Calu3 (cell line): ENCODE measurements around the gene SIAH3. TPM values are rescaled to one million over a fixed set of nuclear protein-coding genes. Genes with fewer than 3 reads are reported as not detected.

Experiments used
- BruUV-seq: library from RNA; stranded (reverse); fragments of 400-500 nt; replicated peaks from 2 replicates; lab custom pipeline; 2021; lab: Mats Ljungman, UMichigan
- CTCF ChIA-PET: fragments of 300-600 bp; sonication (Branson Sonifier 250); formaldehyde crosslinking; loops from one replicate; lab custom pipeline; 2022; ENCODE audit warnings: antibody characterized with exemption; lab: Charles Lee
- DNase-seq: peaks from one replicate; pipeline ENCODE4 v3.0.0; 2022
- H3K27ac Mint-ChIP-seq: one replicate; pipeline ENCODE4 v1.8.0; 2022; ENCODE audit warnings: mixed read lengths; ENCODE audit not compliant: unreplicated experiment
- H3K27me3 Mint-ChIP-seq: one replicate; pipeline ENCODE4 v1.8.0; 2022; ENCODE audit warnings: mixed read lengths; ENCODE audit not compliant: unreplicated experiment
- H3K36me3 Mint-ChIP-seq: one replicate; pipeline ENCODE4 v1.8.0; 2022; ENCODE audit warnings: mild to moderate bottlenecking, moderate library complexity, mixed read lengths; ENCODE audit not compliant: insufficient read depth, unreplicated experiment
- H3K4me1 Mint-ChIP-seq: one replicate; pipeline ENCODE4 v1.8.0; 2022; ENCODE audit warnings: mild to moderate bottlenecking, low read depth, mixed read lengths; ENCODE audit not compliant: unreplicated experiment
- H3K4me3 Mint-ChIP-seq: one replicate; pipeline ENCODE4 v1.8.0; 2022; ENCODE audit warnings: mild to moderate bottlenecking, low read depth, moderate library complexity, mixed read lengths; ENCODE audit not compliant: unreplicated experiment
- H3K9me3 Mint-ChIP-seq: one replicate; pipeline ENCODE4 v1.8.0; 2022; ENCODE audit warnings: low read depth, mixed read lengths; ENCODE audit not compliant: unreplicated experiment
- intact Hi-C: fragments of 100-400 bp; cut with micrococcal nuclease; formaldehyde crosslinking; loops from one replicate; pipeline ENCODE4 v1.10.0; 2022; ENCODE audit not compliant: unreplicated experiment
- total RNA-seq: library from RNA; stranded (reverse); gene quantifications from 2 replicates; pipeline ENCODE4 v1.2.3, GENCODE V29; 2022
- TF ChIP-seq, protein P1 (sequence below): fragments of 200-600 bp; IDR thresholded peaks from one replicate; pipeline ENCODE4 v1.8.0; 2022; ENCODE audit warnings: antibody characterized with exemption; ENCODE audit not compliant: unreplicated experiment

SIAH3 gene
- total RNA-seq, 1 experiment from 2014 or later, result not detected

DNA sequence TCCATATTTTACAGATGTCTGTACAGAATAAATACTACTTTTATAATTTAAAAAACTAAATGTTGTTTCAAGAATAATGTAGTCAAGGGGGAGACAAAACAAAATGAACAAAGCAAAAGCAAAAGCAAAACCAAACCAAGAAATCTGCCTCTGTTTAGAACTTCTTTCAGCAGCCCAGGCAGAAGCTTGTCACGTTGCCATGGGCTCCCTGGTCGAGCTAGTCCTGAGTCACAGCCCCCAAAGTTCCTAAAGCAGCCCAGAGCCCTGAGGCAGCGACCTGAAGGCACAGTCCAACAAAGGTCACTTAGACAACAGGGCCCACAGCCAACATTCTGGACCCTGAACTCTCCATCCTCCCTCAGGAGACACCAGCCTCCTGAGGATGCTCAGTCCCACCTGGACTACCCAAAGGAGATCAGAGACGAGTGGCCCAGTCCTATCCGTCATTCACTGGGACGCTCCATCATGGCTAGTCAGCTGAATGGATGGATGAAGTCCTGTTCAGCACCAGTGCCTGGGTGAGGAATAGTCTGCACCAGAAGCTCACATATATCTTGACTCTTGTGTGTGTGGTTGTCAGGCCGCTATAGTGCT, 41.7 kb downstream of the SIAH3 start:
- BruUV-seq, result no TSS peak
- Mint-ChIP-seq H3K27me3 (peaks cover 13% of the 10 kb centered on the region), H3K27ac (no peak overlapping the region), H3K4me1 (no peaks in the 10 kb centered on the region), H3K4me3 (no peak overlapping the region), H3K9me3 (no peaks in the 10 kb centered on the region), H3K36me3 (no peaks in the 10 kb centered on the region)
- TF ChIP-seq, protein P1, sequence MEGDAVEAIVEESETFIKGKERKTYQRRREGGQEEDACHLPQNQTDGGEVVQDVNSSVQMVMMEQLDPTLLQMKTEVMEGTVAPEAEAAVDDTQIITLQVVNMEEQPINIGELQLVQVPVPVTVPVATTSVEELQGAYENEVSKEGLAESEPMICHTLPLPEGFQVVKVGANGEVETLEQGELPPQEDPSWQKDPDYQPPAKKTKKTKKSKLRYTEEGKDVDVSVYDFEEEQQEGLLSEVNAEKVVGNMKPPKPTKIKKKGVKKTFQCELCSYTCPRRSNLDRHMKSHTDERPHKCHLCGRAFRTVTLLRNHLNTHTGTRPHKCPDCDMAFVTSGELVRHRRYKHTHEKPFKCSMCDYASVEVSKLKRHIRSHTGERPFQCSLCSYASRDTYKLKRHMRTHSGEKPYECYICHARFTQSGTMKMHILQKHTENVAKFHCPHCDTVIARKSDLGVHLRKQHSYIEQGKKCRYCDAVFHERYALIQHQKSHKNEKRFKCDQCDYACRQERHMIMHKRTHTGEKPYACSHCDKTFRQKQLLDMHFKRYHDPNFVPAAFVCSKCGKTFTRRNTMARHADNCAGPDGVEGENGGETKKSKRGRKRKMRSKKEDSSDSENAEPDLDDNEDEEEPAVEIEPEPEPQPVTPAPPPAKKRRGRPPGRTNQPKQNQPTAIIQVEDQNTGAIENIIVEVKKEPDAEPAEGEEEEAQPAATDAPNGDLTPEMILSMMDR, result no peak
- CTCF ChIA-PET, result no interaction called here
- no peak for DNase-seq
- intact Hi-C loops, result loop anchor here (5.0 kb wide), 1 partner anchor 72 kb away; no protein-coding TSS in a partner anchor

- no peaks in the 10 kb centered on the region for H3K4me1 Mint-ChIP-seq
- intact Hi-C loops, result loop anchor here (5.0 kb wide), 1 partner anchor 73 kb away; no protein-coding TSS in a partner anchor
Observed at GRCh38 chr13:45808925-45809324, 42.6 kb downstream of the SIAH3 start.

DNA sequence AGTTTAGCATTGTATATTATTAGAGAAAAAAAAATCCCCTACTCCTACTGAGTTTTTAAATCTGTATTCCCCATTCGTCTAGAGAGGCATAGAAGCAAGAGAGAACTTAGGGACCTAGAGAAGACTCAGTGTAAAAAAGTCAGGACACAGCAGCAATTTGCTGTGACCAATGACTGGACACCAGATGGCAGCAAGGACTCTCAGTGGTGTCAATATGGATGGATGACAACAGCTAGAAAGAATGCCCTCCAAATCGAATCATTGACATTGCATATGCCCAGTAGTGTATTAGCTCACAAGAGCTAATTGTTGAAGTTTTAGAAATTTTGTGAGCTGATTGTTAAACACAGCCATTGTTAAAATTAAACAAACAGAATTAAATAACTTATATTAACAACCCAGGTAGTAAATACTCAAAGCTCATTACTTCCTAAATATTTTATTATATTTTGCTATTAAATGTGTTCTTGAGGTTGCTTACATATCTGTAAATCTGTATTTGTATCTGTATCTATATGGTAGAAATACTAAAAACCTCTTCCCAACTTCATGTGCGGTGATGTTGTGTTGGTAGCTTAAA, 43.9 kb downstream of the SIAH3 start:
- intact Hi-C loops, result loop anchor here (1.0 to 5.0 kb wide), 3 partner anchors 75 to 514 kb away; no protein-coding TSS in a partner anchor
- CTCF ChIA-PET, result interaction anchor here (0.5 to 1.4 kb wide), 6 partner anchors 72 to 514 kb away, joined by 3 to 14 read pairs (median 6); no protein-coding TSS in a partner anchor
- H3K27ac Mint-ChIP-seq, result no peak overlapping the region
- H3K36me3 Mint-ChIP-seq, result no peaks in the 10 kb centered on the region
- DNase-seq, result peak; percentile 50
- no peak overlapping the region for H3K4me3 Mint-ChIP-seq
- H3K4me1 Mint-ChIP-seq, result no peaks in the 10 kb centered on the region
- no TSS peak for BruUV-seq
- H3K9me3 Mint-ChIP-seq, result no peaks in the 10 kb centered on the region
- TF ChIP-seq, protein P1, result peak; percentile 45
- H3K27me3 Mint-ChIP-seq, result peaks cover 13% of the 10 kb centered on the region

More at GRCh38 chr13:45808925-45809324, 42.6 kb downstream of the SIAH3 start:
- H3K27me3 Mint-ChIP-seq, result peaks cover 13% of the 10 kb centered on the region
- no peak for DNase-seq
- TF ChIP-seq, protein P1, result no peak
- no peaks in the 10 kb centered on the region for H3K9me3 Mint-ChIP-seq
- no peaks in the 10 kb centered on the region for H3K36me3 Mint-ChIP-seq
- no peak overlapping the region for H3K4me3 Mint-ChIP-seq
- BruUV-seq, result no TSS peak
- no peak overlapping the region for H3K27ac Mint-ChIP-seq
- CTCF ChIA-PET, result no interaction called here

GRCh38 chr13:45800485-45800884, 51.1 kb downstream of the SIAH3 start:
- intact Hi-C loops, result no loop called here
- H3K27me3 Mint-ChIP-seq, result peaks cover 39% of the 10 kb centered on the region
- BruUV-seq, result no TSS peak
- no peaks in the 10 kb centered on the region for H3K36me3 Mint-ChIP-seq
- H3K9me3 Mint-ChIP-seq, result no peaks in the 10 kb centered on the region
- H3K4me3 Mint-ChIP-seq, result no peak overlapping the region
- TF ChIP-seq, protein P1, result no peak
- CTCF ChIA-PET, result no interaction called here
- no peak overlapping the region for H3K27ac Mint-ChIP-seq
- H3K4me1 Mint-ChIP-seq, result no peaks in the 10 kb centered on the region
- DNase-seq, result no peak
